CD4-positive, CD25-positive, alpha-beta regulatory T cell (primary cell): ENCODE results near the gene ASTL. TPM values are rescaled to one million over a fixed set of nuclear protein-coding genes. Genes with fewer than 3 reads are reported as not detected.

Source experiments
- ATAC-seq, 2 donors: fragments of 150-1000 bp; cut with Tn5 transposase; one replicate each; pipeline ENCODE4 v1.10.0; 2021; ENCODE audit warnings: low read depth in 2 of 2, moderate number of reproducible peaks in 2 of 2, moderate library complexity in 1 of 2
- DNase-seq, 3 donors: peaks; one replicate each; pipeline versions ENCODE4 v3.0.0 to v3.0.0-alpha.2; 2012 to 2022; ENCODE audit warnings: mixed read lengths in 1 of 3
- H3K27ac ChIP-seq: one replicate; pipeline ENCODE4 v1.7.0; 2013; ENCODE audit warnings: mild to moderate bottlenecking, low read length; ENCODE audit not compliant: insufficient read depth, poor library complexity, severe bottlenecking
- H3K27me3 ChIP-seq: one replicate; pipeline ENCODE4 v1.7.0; 2013; ENCODE audit warnings: low read length; ENCODE audit not compliant: control insufficient read depth, insufficient read depth
- H3K36me3 ChIP-seq: one replicate; pipeline ENCODE4 v1.7.0; 2013; ENCODE audit warnings: mild to moderate bottlenecking, low read length, moderate library complexity; ENCODE audit not compliant: control insufficient read depth, insufficient read depth
- H3K4me1 ChIP-seq: 2 replicates; pipeline ENCODE4 v1.7.0; 2013; ENCODE audit warnings: mild to moderate bottlenecking, low read length; ENCODE audit not compliant: insufficient read depth, control insufficient read depth, poor library complexity, severe bottlenecking
- H3K4me3 ChIP-seq: one replicate; pipeline ENCODE4 v1.7.0; 2013; ENCODE audit warnings: low read depth, mild to moderate bottlenecking, low read length, moderate library complexity
- H3K9me3 ChIP-seq, 2 experiments: 1 replicate in 1 of 2; 2 replicates in 1 of 2; pipeline ENCODE4 v1.7.0; 2013; ENCODE audit warnings: low read length in 2 of 2, mild to moderate bottlenecking in 1 of 2, moderate library complexity in 1 of 2; ENCODE audit not compliant: control insufficient read depth in 2 of 2
- H3K27ac Mint-ChIP-seq, 3 donors: one replicate each; pipeline ENCODE4 v1.8.0; 2020 to 2022; ENCODE audit warnings: mild to moderate bottlenecking in 3 of 3, mixed read lengths in 3 of 3, moderate library complexity in 2 of 3
- H3K27me3 Mint-ChIP-seq: one replicate; pipeline ENCODE4 v1.8.0; 2022; ENCODE audit warnings: mild to moderate bottlenecking, mixed read lengths
- H3K36me3 Mint-ChIP-seq: one replicate; pipeline ENCODE4 v1.8.0; 2020; ENCODE audit warnings: mixed read lengths
- H3K4me1 Mint-ChIP-seq, 4 donors: one replicate each; pipeline ENCODE4 v1.8.0; 2020 to 2022; ENCODE audit warnings: mixed read lengths in 4 of 4, mild to moderate bottlenecking in 1 of 4
- H3K4me3 Mint-ChIP-seq, 4 donors: one replicate each; pipeline ENCODE4 v1.8.0; 2020 to 2022; ENCODE audit warnings: mild to moderate bottlenecking in 4 of 4, mixed read lengths in 4 of 4, moderate library complexity in 3 of 4
- H3K9me3 Mint-ChIP-seq, 7 donors: one replicate each; pipeline ENCODE4 v1.8.0; 2020 to 2022; ENCODE audit warnings: mixed read lengths in 7 of 7, mild to moderate bottlenecking in 3 of 7, moderate library complexity in 2 of 7
- polyA plus RNA-seq, 4 donors: library from polyadenylated mRNA; unstranded; fragments of 300-500 nt; fragmentation: Illumina TruSeq; gene quantifications; one replicate each; pipeline ENCODE4 v1.2.3, GENCODE V29; 2021
- total RNA-seq: library from RNA; stranded (reverse); gene quantifications from one replicate; pipeline ENCODE4 v1.2.3, GENCODE V29; 2022

ASTL gene
- total and polyA plus RNA-seq, 5 donors from 2014 or later, result 0.23 to 9.7 (median 0.39) TPM; not detected in 2

GRCh38 chr2:96116424-96116878 lies 21.9 kb downstream of the ASTL start, which contains the start of gene ADRA2B:
Gene ADRA2B (minus strand): TSS chr2:96116571. CDS start chr2:96116149, 422 bp downstream.
- Histone ChIP-seq H3K4me1 (peaks cover 13% of the 10 kb centered on the region), H3K36me3 (no peaks in the 10 kb centered on the region), H3K4me3 (peak within 1 kb of the TSS; percentile 41), H3K9me3 (no peaks in the 10 kb centered on the region), H3K27me3 (no peaks in the 10 kb centered on the region), H3K27ac (no peak within 1 kb of the TSS)
- no peaks in the 10 kb centered on the region for H3K36me3 Mint-ChIP-seq
- peaks cover 45% of the 10 kb centered on the region for H3K27me3 Mint-ChIP-seq
- H3K9me3 Mint-ChIP-seq, result peaks cover 0 to 1% (median 0%) of the 10 kb centered on the region in 7 donors
- H3K27ac Mint-ChIP-seq, result peak within 1 kb of the TSS in 2 of 3 donors; percentile 38 to 42
- H3K4me1 Mint-ChIP-seq, result peaks cover 0 to 19% (median 8%) of the 10 kb centered on the region in 4 donors
- ATAC-seq (peak; percentile 56 to 60), DNase-seq (peak; percentile 58 to 81 (median 73))
- peak within 1 kb of the TSS; percentile 78 to 90 (median 86) for H3K4me3 Mint-ChIP-seq

DNA sequence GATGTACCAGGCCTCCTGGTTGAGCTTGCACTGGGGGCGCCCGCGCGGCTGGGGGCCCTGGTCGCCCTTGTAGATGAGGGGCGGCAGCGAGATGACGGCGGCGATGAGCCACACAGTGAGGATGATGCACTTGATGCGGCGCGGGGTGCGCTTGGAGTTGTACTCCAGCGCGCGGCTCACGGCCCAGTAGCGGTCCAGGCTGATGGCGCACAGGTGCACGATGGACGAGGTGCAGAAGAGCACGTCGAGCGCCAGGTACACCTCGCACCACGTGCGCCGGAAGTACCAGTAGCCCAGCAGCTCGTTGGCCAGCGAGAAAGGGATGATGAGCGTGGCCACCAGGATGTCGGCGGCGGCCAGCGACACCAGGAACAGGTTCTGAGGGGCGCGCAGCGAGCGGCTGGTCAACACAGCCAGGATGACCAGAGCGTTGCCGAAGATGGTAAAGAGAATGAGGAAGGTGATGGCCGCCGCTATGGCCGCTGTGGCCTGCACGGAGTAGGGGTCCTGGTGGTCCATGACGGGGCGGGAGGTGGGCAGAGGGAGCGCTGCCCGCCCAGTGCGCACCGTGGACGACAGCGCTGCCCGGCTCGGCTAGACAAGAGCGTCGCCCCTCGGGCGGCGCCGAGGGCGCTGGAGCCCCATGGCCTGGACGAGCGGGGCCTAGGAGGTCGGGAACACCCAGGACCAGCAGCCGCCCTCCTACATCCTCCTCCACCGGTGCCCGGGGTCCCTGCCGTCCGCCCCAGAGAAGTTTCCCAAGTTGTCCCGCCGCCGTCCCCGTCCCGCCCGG lies 22.5 kb downstream of the ASTL start:
- Mint-ChIP-seq H3K27me3 (peaks cover 39% of the 10 kb centered on the region), H3K27ac (peak overlapping the region in 2 of 3 donors; percentile 38 to 42), H3K4me3 (peak overlapping the region; percentile 78 to 90 (median 86)), H3K4me1 (peaks cover 0 to 16% (median 6%) of the 10 kb centered on the region in 4 donors), H3K36me3 (no peaks in the 10 kb centered on the region), H3K9me3 (peaks cover 0 to 1% (median 0%) of the 10 kb centered on the region in 7 donors)
- Histone ChIP-seq H3K9me3 (no peaks in the 10 kb centered on the region), H3K27ac (no peak overlapping the region), H3K27me3 (no peaks in the 10 kb centered on the region), H3K36me3 (no peaks in the 10 kb centered on the region), H3K4me1 (peaks cover 13% of the 10 kb centered on the region), H3K4me3 (no peak overlapping the region)
- ATAC-seq (no peak), DNase-seq (no peak)

GRCh38 chr2:96114903-96115581 lies 23.3 kb downstream of the ASTL start:
- Mint-ChIP-seq H3K27ac (peak overlapping the region in 1 of 3 donors; percentile 42), H3K9me3 (no peaks in the 10 kb centered on the region), H3K4me3 (peak overlapping the region; percentile 78 to 90 (median 86)), H3K27me3 (peaks cover 32% of the 10 kb centered on the region), H3K4me1 (peaks cover 0 to 14% (median 6%) of the 10 kb centered on the region in 4 donors), H3K36me3 (no peaks in the 10 kb centered on the region)
- no peak overlapping the region for H3K4me3 ChIP-seq
- H3K36me3 ChIP-seq, result no peaks in the 10 kb centered on the region
- H3K27me3 ChIP-seq, result no peaks in the 10 kb centered on the region
- DNase-seq (no peak), ATAC-seq (no peak)
- H3K9me3 ChIP-seq, result no peaks in the 10 kb centered on the region
- H3K27ac ChIP-seq, result no peak overlapping the region
- H3K4me1 ChIP-seq, result peaks cover 13% of the 10 kb centered on the region

- H3K4me3 ChIP-seq, result no peak overlapping the region
- peaks cover 0 to 13% (median 5%) of the 10 kb centered on the region in 4 donors for H3K4me1 Mint-ChIP-seq
- H3K4me1 ChIP-seq, result peaks cover 13% of the 10 kb centered on the region
- H3K9me3 ChIP-seq, result no peaks in the 10 kb centered on the region
- H3K4me3 Mint-ChIP-seq, result peak overlapping the region in 3 of 4 donors; percentile 9 to 88 (median 52)
- no peak overlapping the region for H3K27ac ChIP-seq
- no peaks in the 10 kb centered on the region for H3K9me3 Mint-ChIP-seq
- DNase-seq (no peak), ATAC-seq (no peak)
- H3K36me3 Mint-ChIP-seq, result no peaks in the 10 kb centered on the region
- H3K27ac Mint-ChIP-seq, result no peak overlapping the region
- H3K27me3 ChIP-seq, result no peaks in the 10 kb centered on the region
- H3K27me3 Mint-ChIP-seq, result peaks cover 27% of the 10 kb centered on the region
- H3K36me3 ChIP-seq, result no peaks in the 10 kb centered on the region
These were observed 23.8 kb downstream of the ASTL start for GRCh38 chr2:96114546-96114902.

- Histone ChIP-seq H3K27ac (no peak overlapping the region), H3K27me3 (no peaks in the 10 kb centered on the region), H3K4me3 (no peak overlapping the region), H3K36me3 (no peaks in the 10 kb centered on the region), H3K9me3 (no peaks in the 10 kb centered on the region), H3K4me1 (peaks cover 13% of the 10 kb centered on the region)
- H3K4me3 Mint-ChIP-seq, result peak overlapping the region in 1 of 4 donors; percentile 61
- no peak overlapping the region for H3K27ac Mint-ChIP-seq
- H3K27me3 Mint-ChIP-seq, result peaks cover 21% of the 10 kb centered on the region
- H3K4me1 Mint-ChIP-seq, result peaks cover 0 to 13% (median 5%) of the 10 kb centered on the region in 4 donors
- no peaks in the 10 kb centered on the region for H3K36me3 Mint-ChIP-seq
- DNase-seq, result no peak
- ATAC-seq, result no peak
- no peaks in the 10 kb centered on the region for H3K9me3 Mint-ChIP-seq
These were observed 24.4 kb downstream of the ASTL start for GRCh38 chr2:96113951-96114350.

GRCh38 chr2:96113367-96113677 lies 25.0 kb downstream of the ASTL start:
- Histone ChIP-seq H3K4me1 (peaks cover 13% of the 10 kb centered on the region), H3K9me3 (no peaks in the 10 kb centered on the region), H3K36me3 (no peaks in the 10 kb centered on the region), H3K4me3 (no peak overlapping the region), H3K27ac (no peak overlapping the region), H3K27me3 (no peaks in the 10 kb centered on the region)
- no peak overlapping the region for H3K4me3 Mint-ChIP-seq
- DNase-seq (no peak), ATAC-seq (no peak)
- peaks cover 21% of the 10 kb centered on the region for H3K27me3 Mint-ChIP-seq
- H3K36me3 Mint-ChIP-seq, result no peaks in the 10 kb centered on the region
- peaks cover 0 to 13% (median 5%) of the 10 kb centered on the region in 4 donors for H3K4me1 Mint-ChIP-seq
- no peaks in the 10 kb centered on the region for H3K9me3 Mint-ChIP-seq
- peak overlapping the region in 1 of 3 donors; percentile 49 for H3K27ac Mint-ChIP-seq

GRCh38 chr2:96112501-96113366 lies 25.6 kb downstream of the ASTL start:
- no peaks in the 10 kb centered on the region for H3K36me3 ChIP-seq
- Mint-ChIP-seq H3K27me3 (peaks cover 15% of the 10 kb centered on the region), H3K36me3 (no peaks in the 10 kb centered on the region), H3K4me1 (peaks cover 0 to 15% (median 3%) of the 10 kb centered on the region in 4 donors), H3K27ac (peak overlapping the region in 1 of 3 donors; percentile 49), H3K9me3 (no peaks in the 10 kb centered on the region), H3K4me3 (no peak overlapping the region)
- ATAC-seq, result no peak
- no peaks in the 10 kb centered on the region for H3K9me3 ChIP-seq
- no peak overlapping the region for H3K4me3 ChIP-seq
- H3K27me3 ChIP-seq, result no peaks in the 10 kb centered on the region
- H3K27ac ChIP-seq, result no peak overlapping the region
- no peak for DNase-seq
- peaks cover 13% of the 10 kb centered on the region for H3K4me1 ChIP-seq
